ENCODE measurements around the gene GPR146.
A peak's percentile ranks its signal among the peaks of the same experiment; 100 is the strongest.

The GPR146 gene

GRCh38 chr7:1043552-1044188 lies 676 bp upstream of the GPR146 start:
- DNase-seq (ENCODE audit: low spot score): no peak

GRCh38 chr7:1045069-1046063 lies 1.0 kb downstream of the GPR146 start:
- no peak for DNase-seq (ENCODE audit: low spot score)

- DNase-seq (ENCODE audit: low spot score): peak; percentile 49
Measured at GRCh38 chr7:1046722-1047679, 2.7 kb downstream of the GPR146 start.

GRCh38 chr7:1049006-1049741 lies 4.8 kb downstream of the GPR146 start:
- DNase-seq (ENCODE audit: low spot score): no peak

GRCh38 chr7:1049801-1050200 lies 5.5 kb downstream of the GPR146 start:
- DNase-seq (ENCODE audit: low spot score): no peak

- DNase-seq (ENCODE audit: low spot score): no peak
Measured at GRCh38 chr7:1050254-1050906, 6.0 kb downstream of the GPR146 start.

GRCh38 chr7:1050956-1051690 lies 6.8 kb downstream of the GPR146 start:
- no peak for DNase-seq (ENCODE audit: low spot score)

GRCh38 chr7:1052031-1052818 lies 7.9 kb downstream of the GPR146 start:
- DNase-seq (ENCODE audit: low spot score): no peak

- no peak for DNase-seq (ENCODE audit: low spot score)
Measured at GRCh38 chr7:1053002-1053411, 8.7 kb downstream of the GPR146 start.

- no peak for DNase-seq (ENCODE audit: low spot score)
Measured at GRCh38 chr7:1053816-1054370, 9.5 kb downstream of the GPR146 start.

- no peak for DNase-seq (ENCODE audit: low spot score)
Measured at GRCh38 chr7:1054438-1054837, 10.1 kb downstream of the GPR146 start.

- DNase-seq (ENCODE audit: low spot score): no peak
Measured at GRCh38 chr7:1054861-1055450, 10.6 kb downstream of the GPR146 start.

- no peak for DNase-seq (ENCODE audit: low spot score)
Measured at GRCh38 chr7:1055491-1055955, 11.2 kb downstream of the GPR146 start.

- DNase-seq (ENCODE audit: low spot score): no peak
Measured at GRCh38 chr7:1055956-1056784, 11.8 kb downstream of the GPR146 start.

GRCh38 chr7:1056785-1057410 lies 12.6 kb downstream of the GPR146 start:
- no peak for DNase-seq (ENCODE audit: low spot score)

GRCh38 chr7:1057416-1058291 lies 13.3 kb downstream of the GPR146 start:
- DNase-seq (ENCODE audit: low spot score): no peak
